CD4-positive, alpha-beta memory T cell (primary cell): ENCODE data around the gene LRRC19. TPM values are rescaled to one million over a fixed set of nuclear protein-coding genes. Genes with fewer than 3 reads are reported as not detected.

Experiments
- CTCF ChIA-PET: fragments of 350-600 bp; sonication (Branson Sonifier 250); formaldehyde crosslinking; loops from one replicate; lab custom pipeline; 2021; ENCODE audit warnings: inconsistent platforms; ENCODE audit not compliant: partially characterized antibody; lab: Charles Lee
- POLR2A ChIA-PET: fragments of 350-600 bp; sonication (Branson Sonifier 250); formaldehyde crosslinking; loops from one replicate; lab custom pipeline; 2021; ENCODE audit not compliant: partially characterized antibody; lab: Charles Lee
- DNase-seq, 5 donors: peaks; one replicate each; pipeline versions ENCODE4 v3.0.0 to v3.0.0-alpha.2; 2020 to 2022; ENCODE audit warnings: mixed read lengths in 1 of 5
- H3K27ac ChIP-seq: one replicate; pipeline ENCODE4 v1.7.0; 2013; ENCODE audit warnings: low read depth, low read length
- H3K27me3 ChIP-seq: 2 replicates; pipeline ENCODE4 v1.7.0; 2013; ENCODE audit warnings: mild to moderate bottlenecking, low read length, moderate library complexity; ENCODE audit not compliant: insufficient read depth
- H3K36me3 ChIP-seq: 2 replicates; pipeline ENCODE4 v1.7.0; 2013; ENCODE audit warnings: mild to moderate bottlenecking, low read length, moderate library complexity; ENCODE audit not compliant: insufficient read depth
- H3K4me1 ChIP-seq: 2 replicates; pipeline ENCODE4 v1.7.0; 2013; ENCODE audit warnings: mild to moderate bottlenecking, low read length, moderate library complexity; ENCODE audit not compliant: insufficient read depth
- H3K4me3 ChIP-seq, 2 donors: one replicate each; pipeline ENCODE4 v1.7.0; 2013; ENCODE audit warnings: low read length in 2 of 2, mild to moderate bottlenecking in 1 of 2
- H3K9me3 ChIP-seq, 2 donors: one replicate each; pipeline ENCODE4 v1.7.0; 2013; ENCODE audit warnings: low read length in 2 of 2, control low read depth in 1 of 2; ENCODE audit not compliant: control insufficient read depth in 1 of 2
- H3K27ac Mint-ChIP-seq, 7 donors: one replicate each; pipeline ENCODE4 v1.8.0; 2020 to 2021; ENCODE audit warnings: mixed read lengths in 7 of 7, mild to moderate bottlenecking in 6 of 7, inconsistent platforms in 3 of 7, moderate library complexity in 3 of 7
- H3K27me3 Mint-ChIP-seq, 2 donors: one replicate each; pipeline ENCODE4 v1.8.0; 2020 to 2021; ENCODE audit warnings: mixed read lengths in 2 of 2
- H3K36me3 Mint-ChIP-seq, 2 donors: one replicate each; pipeline ENCODE4 v1.8.0; 2020 to 2021; ENCODE audit warnings: mixed read lengths in 2 of 2, inconsistent platforms in 1 of 2, mild to moderate bottlenecking in 1 of 2
- H3K4me1 Mint-ChIP-seq, 4 donors: one replicate each; pipeline ENCODE4 v1.8.0; 2020 to 2021; ENCODE audit warnings: mixed read lengths in 4 of 4, mild to moderate bottlenecking in 1 of 4
- H3K4me3 Mint-ChIP-seq, 8 donors: one replicate each; pipeline ENCODE4 v1.8.0; 2020 to 2021; ENCODE audit warnings: mixed read lengths in 8 of 8, mild to moderate bottlenecking in 7 of 8, moderate library complexity in 6 of 8, inconsistent platforms in 3 of 8
- H3K9me3 Mint-ChIP-seq, 8 donors: one replicate each; pipeline ENCODE4 v1.8.0; 2020 to 2021; ENCODE audit warnings: mixed read lengths in 8 of 8, mild to moderate bottlenecking in 5 of 8, inconsistent platforms in 3 of 8, moderate library complexity in 1 of 8
- intact Hi-C: fragments of 100-400 bp; cut with micrococcal nuclease; formaldehyde crosslinking; loops from one replicate; pipeline ENCODE4 v1.15.1; 2023
- polyA plus RNA-seq, 2 donors: library from polyadenylated mRNA; unstranded; fragments of 300-500 nt; fragmentation: Illumina TruSeq; gene quantifications; one replicate each; pipeline ENCODE4 v1.2.3, GENCODE V29; 2021
- total RNA-seq, 2 experiments: library from RNA; stranded (reverse); gene quantifications; one replicate each; pipeline ENCODE4 v1.2.3, GENCODE V29; 2021

The LRRC19 gene, protein sequence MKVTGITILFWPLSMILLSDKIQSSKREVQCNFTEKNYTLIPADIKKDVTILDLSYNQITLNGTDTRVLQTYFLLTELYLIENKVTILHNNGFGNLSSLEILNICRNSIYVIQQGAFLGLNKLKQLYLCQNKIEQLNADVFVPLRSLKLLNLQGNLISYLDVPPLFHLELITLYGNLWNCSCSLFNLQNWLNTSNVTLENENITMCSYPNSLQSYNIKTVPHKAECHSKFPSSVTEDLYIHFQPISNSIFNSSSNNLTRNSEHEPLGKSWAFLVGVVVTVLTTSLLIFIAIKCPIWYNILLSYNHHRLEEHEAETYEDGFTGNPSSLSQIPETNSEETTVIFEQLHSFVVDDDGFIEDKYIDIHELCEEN
- total RNA-seq = not detected
- under 1 TPM in 1 of 2 donors, not detected in 1; 0.05 TPM for polyA plus RNA-seq

DNA sequence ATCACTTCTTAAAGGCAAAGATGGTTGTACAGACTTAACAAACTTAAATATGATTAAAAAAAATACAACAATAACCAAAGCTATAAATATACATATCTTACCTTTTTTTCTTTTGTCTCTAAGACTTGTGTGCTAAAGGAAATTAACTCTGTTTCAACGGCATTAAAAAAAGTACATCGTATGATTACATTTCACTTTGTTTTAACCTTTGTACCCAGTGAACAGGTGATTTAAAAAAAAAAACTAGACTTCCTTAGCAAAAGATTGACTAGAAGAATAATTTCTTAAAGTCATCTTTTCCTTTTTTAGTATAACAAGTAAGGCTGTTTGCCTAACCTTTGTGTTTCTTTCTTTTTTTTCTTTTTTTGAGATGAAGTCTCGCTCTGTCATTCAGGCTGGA, at the start of gene LRRC19:
TSS of gene LRRC19 (minus strand) at position 182 of the 400 bp plus-strand sequence. CDS start 5,978 bp downstream, outside the sequence.
- CTCF ChIA-PET = no interaction called here
- Histone ChIP-seq H3K4me1 (no peaks in the 10 kb centered on the region), H3K9me3 (no peaks in the 10 kb centered on the region), H3K36me3 (no peaks in the 10 kb centered on the region), H3K27me3 (no peaks in the 10 kb centered on the region), H3K4me3 (no peak within 1 kb of the TSS), H3K27ac (no peak within 1 kb of the TSS)
- POLR2A ChIA-PET = no interaction called here
- intact Hi-C loops = no loop called here
- Mint-ChIP-seq H3K36me3 (peaks cover 2 to 11% of the 10 kb centered on the region in 2 donors), H3K27ac (no peak within 1 kb of the TSS), H3K4me3 (no peak within 1 kb of the TSS), H3K27me3 (no peaks in the 10 kb centered on the region), H3K4me1 (no peaks in the 10 kb centered on the region), H3K9me3 (no peaks in the 10 kb centered on the region)
- DNase-seq = no peak

DNA sequence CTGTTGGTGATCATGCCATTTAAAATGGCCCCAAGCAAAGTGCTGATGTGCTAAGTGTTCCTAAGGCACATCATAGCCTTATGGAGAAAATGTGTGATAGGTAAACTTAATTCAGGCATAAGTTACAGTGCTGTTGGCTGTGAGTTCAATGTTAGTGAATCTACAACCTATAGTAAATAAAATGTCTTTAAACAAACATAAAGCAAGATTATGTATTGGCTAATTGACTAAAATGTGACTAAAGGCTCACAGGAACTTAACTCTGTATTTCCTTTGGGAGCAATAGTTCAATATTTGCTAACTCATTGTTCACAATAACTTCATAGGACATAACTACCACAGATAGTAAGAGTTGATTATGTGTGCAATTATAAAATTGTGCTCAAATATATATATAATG, 49.4 kb upstream of the LRRC19 start:
- H3K27me3 ChIP-seq = no peaks in the 10 kb centered on the region
- no peaks in the 10 kb centered on the region for H3K4me1 Mint-ChIP-seq
- no peak overlapping the region for H3K4me3 ChIP-seq
- no peak overlapping the region for H3K4me3 Mint-ChIP-seq
- no peaks in the 10 kb centered on the region for H3K36me3 ChIP-seq
- intact Hi-C loops = no loop called here
- H3K4me1 ChIP-seq = no peaks in the 10 kb centered on the region
- no peak overlapping the region for H3K27ac Mint-ChIP-seq
- no peaks in the 10 kb centered on the region for H3K9me3 Mint-ChIP-seq
- H3K27me3 Mint-ChIP-seq = no peaks in the 10 kb centered on the region
- H3K36me3 Mint-ChIP-seq = peaks cover 18% of the 10 kb centered on the region in 2 donors
- DNase-seq = no peak
- no peaks in the 10 kb centered on the region for H3K9me3 ChIP-seq
- no peak overlapping the region for H3K27ac ChIP-seq
- POLR2A ChIA-PET = no interaction called here
- CTCF ChIA-PET = no interaction called here

DNA sequence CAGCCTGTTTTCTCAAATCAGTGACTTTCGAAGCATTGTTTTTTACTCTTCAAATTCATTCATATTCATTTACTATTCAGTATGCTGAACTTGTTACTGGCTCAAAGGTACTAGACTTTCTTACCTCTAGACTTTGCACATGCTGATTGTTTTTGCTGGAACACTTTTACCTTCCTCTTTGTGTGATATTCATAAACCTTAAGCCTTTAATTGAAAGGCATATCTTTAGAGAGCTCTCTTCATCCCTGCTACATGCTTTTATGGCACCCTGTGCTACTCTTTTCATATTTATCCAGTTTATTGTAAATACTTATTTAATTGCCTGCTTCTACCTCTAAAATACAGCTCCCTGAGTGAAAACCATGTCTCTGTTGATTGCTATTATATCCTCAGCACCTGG, 48.7 kb upstream of the LRRC19 start:
- H3K9me3 ChIP-seq = no peaks in the 10 kb centered on the region
- Mint-ChIP-seq H3K4me3 (no peak overlapping the region), H3K4me1 (no peaks in the 10 kb centered on the region), H3K27me3 (no peaks in the 10 kb centered on the region), H3K9me3 (no peaks in the 10 kb centered on the region), H3K27ac (no peak overlapping the region), H3K36me3 (peaks cover 13 to 21% of the 10 kb centered on the region in 2 donors)
- CTCF ChIA-PET = no interaction called here
- POLR2A ChIA-PET = no interaction called here
- intact Hi-C loops = no loop called here
- H3K27ac ChIP-seq = no peak overlapping the region
- H3K4me1 ChIP-seq = no peaks in the 10 kb centered on the region
- no peaks in the 10 kb centered on the region for H3K36me3 ChIP-seq
- H3K4me3 ChIP-seq = no peak overlapping the region
- DNase-seq = no peak
- no peaks in the 10 kb centered on the region for H3K27me3 ChIP-seq

DNA sequence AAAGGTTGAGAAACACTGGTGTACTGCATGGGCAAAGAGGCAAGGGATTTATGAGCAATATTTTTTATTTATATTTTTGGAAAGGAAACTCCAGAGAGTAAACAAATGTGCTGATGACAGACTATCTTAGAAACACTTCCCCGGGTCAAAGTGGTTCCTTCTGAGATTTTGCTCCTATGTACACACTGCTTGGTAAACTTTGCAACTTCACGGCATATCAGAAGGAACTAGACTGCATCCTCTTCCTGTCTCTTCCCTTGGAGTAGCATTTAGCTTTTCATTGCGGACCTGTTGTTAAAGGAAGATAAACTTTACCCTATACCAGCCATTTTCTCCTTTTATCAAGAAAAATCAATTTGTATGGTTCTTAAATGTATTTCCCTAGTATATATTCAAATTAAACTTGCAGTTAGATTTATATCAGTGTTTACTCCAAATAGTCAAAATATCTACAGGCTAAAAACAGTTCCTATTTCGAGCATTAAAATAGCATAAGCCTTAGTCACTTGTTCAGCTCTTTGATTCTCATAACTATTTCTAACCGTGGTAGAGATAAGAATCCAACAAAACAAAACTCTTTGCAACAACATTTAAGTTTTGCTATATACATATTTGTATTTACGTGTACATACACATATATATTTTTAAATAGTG, 48.0 kb upstream of the LRRC19 start:
- Mint-ChIP-seq H3K27me3 (no peaks in the 10 kb centered on the region), H3K4me1 (no peaks in the 10 kb centered on the region), H3K9me3 (no peaks in the 10 kb centered on the region), H3K27ac (no peak overlapping the region), H3K36me3 (peaks cover 14 to 23% of the 10 kb centered on the region in 2 donors), H3K4me3 (no peak overlapping the region)
- no peak for DNase-seq
- ChIA-PET CTCF (no interaction called here), POLR2A (no interaction called here)
- Histone ChIP-seq H3K4me1 (no peaks in the 10 kb centered on the region), H3K36me3 (no peaks in the 10 kb centered on the region), H3K4me3 (no peak overlapping the region), H3K27ac (no peak overlapping the region), H3K9me3 (no peaks in the 10 kb centered on the region), H3K27me3 (no peaks in the 10 kb centered on the region)
- intact Hi-C loops = no loop called here

DNA sequence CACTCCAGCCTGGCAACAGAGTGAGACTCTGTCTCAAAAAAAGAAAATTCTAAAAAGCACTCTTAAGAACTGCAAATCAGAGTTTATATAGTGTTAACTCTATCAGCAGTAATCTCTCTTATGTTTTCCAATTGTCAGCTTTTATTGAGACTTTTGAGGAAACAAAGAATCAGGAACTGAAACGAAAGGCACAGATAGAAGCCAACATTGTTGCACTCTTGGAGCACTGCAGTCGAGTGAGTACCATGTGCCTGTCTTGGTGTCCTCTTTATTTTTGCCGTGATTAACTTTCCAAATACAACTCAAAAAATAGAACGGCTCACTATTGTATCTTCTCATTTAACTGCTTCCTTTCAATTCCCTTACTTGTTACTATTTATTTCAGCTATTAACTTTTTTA, 41.7 kb upstream of the LRRC19 start:
- intact Hi-C loops = no loop called here
- H3K27ac Mint-ChIP-seq = no peak overlapping the region
- no peaks in the 10 kb centered on the region for H3K4me1 Mint-ChIP-seq
- Histone ChIP-seq H3K4me3 (no peak overlapping the region), H3K27ac (no peak overlapping the region), H3K9me3 (no peaks in the 10 kb centered on the region), H3K27me3 (no peaks in the 10 kb centered on the region), H3K36me3 (no peaks in the 10 kb centered on the region), H3K4me1 (no peaks in the 10 kb centered on the region)
- DNase-seq = no peak
- H3K36me3 Mint-ChIP-seq = peaks cover 9 to 25% of the 10 kb centered on the region in 2 donors
- H3K9me3 Mint-ChIP-seq = no peaks in the 10 kb centered on the region
- CTCF ChIA-PET = interaction anchor here (1.5 kb wide), 1 partner anchor 12 kb away, joined by 4 read pairs; no protein-coding TSS in a partner anchor
- no peak overlapping the region for H3K4me3 Mint-ChIP-seq
- no peaks in the 10 kb centered on the region for H3K27me3 Mint-ChIP-seq
- POLR2A ChIA-PET = no interaction called here

DNA sequence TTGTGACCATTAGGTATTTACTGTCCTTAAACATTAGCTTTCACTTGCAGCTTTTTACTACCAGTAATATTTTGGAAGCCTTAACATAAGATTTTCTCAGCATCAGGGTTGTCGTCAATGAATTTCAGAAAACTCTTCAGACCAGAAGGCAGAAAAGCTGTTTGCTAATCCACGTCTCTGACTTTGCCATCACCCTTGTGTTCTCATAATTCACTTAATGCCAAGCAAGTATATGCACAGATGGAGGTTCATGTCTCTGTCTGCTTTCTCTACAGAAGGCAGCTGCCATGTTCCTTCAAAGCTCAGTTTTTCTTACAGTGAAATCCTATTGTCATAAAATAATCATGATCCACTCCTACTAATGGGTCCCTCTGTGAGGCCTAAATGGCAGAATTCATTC, 37.7 kb upstream of the LRRC19 start:
- ChIA-PET POLR2A (no interaction called here), CTCF (no interaction called here)
- intact Hi-C loops = no loop called here
- H3K9me3 ChIP-seq = no peaks in the 10 kb centered on the region
- H3K9me3 Mint-ChIP-seq = no peaks in the 10 kb centered on the region
- peaks cover 3 to 8% of the 10 kb centered on the region in 2 donors for H3K36me3 Mint-ChIP-seq
- no peak overlapping the region for H3K27ac Mint-ChIP-seq
- H3K4me3 Mint-ChIP-seq = no peak overlapping the region
- no peaks in the 10 kb centered on the region for H3K27me3 Mint-ChIP-seq
- no peaks in the 10 kb centered on the region for H3K27me3 ChIP-seq
- no peak overlapping the region for H3K27ac ChIP-seq
- no peak for DNase-seq
- no peak overlapping the region for H3K4me3 ChIP-seq
- H3K4me1 Mint-ChIP-seq = no peaks in the 10 kb centered on the region
- H3K4me1 ChIP-seq = no peaks in the 10 kb centered on the region
- no peaks in the 10 kb centered on the region for H3K36me3 ChIP-seq

DNA sequence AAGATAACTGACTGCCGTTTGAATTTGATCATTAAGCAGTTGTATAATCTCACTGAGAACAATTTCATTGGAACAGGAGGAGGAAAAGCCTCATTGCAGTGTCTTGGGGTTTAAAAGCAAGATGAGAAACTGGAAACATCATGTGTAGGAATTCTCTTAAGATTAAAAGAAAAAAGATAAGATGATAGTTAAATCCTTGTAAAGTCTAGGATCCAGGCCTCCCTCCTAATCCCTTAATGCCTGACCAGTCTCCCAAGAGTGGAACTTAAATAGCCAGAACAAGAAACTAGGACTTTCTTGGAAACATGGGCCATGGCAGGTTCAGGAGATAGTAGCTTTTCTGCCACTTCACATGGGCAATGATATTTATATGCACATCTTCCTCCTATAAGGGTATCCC, 37.0 kb upstream of the LRRC19 start:
- no peaks in the 10 kb centered on the region for H3K27me3 ChIP-seq
- H3K4me1 ChIP-seq = no peaks in the 10 kb centered on the region
- H3K9me3 Mint-ChIP-seq = no peaks in the 10 kb centered on the region
- no peak overlapping the region for H3K4me3 ChIP-seq
- ChIA-PET POLR2A (no interaction called here), CTCF (no interaction called here)
- no peak overlapping the region for H3K4me3 Mint-ChIP-seq
- H3K4me1 Mint-ChIP-seq = no peaks in the 10 kb centered on the region
- intact Hi-C loops = no loop called here
- no peaks in the 10 kb centered on the region for H3K36me3 ChIP-seq
- DNase-seq = no peak
- no peak overlapping the region for H3K27ac Mint-ChIP-seq
- no peak overlapping the region for H3K27ac ChIP-seq
- H3K27me3 Mint-ChIP-seq = no peaks in the 10 kb centered on the region
- no peaks in the 10 kb centered on the region for H3K9me3 ChIP-seq
- H3K36me3 Mint-ChIP-seq = peaks cover 3 to 7% of the 10 kb centered on the region in 2 donors
